Measurements from ENCODE around the gene TCP1. TPM values are rescaled to one million over a fixed set of nuclear protein-coding genes. Genes with fewer than 3 reads are reported as not detected.

The TCP1 gene
- total and polyA plus RNA-seq, 2 of the 8 experiments (the other 6 are each of a cell fraction or from before 2014, with no cell fraction given): 117 to 348 TPM

DNA sequence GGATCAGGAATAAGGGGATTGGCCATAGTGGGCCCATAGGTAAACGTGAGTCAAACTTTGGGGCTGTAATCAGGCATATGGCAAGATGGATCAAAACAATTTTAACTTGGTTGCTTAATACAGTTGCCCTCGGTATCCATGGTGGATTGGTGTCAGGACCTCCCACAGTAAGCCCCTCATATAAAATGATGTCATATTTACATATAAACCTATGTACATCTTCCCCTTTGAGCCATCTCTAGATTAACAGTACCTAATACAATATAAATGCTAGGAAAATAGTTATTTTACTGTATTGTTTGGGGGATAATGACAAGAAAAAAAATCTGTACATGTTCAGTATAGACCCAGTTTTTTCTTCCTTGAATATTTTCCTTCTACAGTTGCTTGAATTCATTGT, 35.0 kb downstream of the TCP1 start:
- H3K23ac ChIP-seq (ENCODE audit: insufficient read length): no peak overlapping the region
- no peaks in the 10 kb centered on the region for H3K27me3 ChIP-seq (replicated peaks in 1 of 4; ENCODE audit: control insufficient read depth in 3 of 4, extremely low read depth in 1 of 4, insufficient read depth in 3 of 4, low read length in 3 of 4)
- H3K56ac ChIP-seq (replicated peaks; ENCODE audit: insufficient read length, low read depth, low read length): no peak overlapping the region
- DNase-seq (ENCODE audit: low read depth in 1 of 2, low spot score in 2 of 2): no peak
- 80% methylated on average over 2 of the region's 2 CpGs; no CpG with 5 or more reads in 1 of the 2 experiments for WGBS, 2 experiments (ENCODE audit: extremely low coverage in 1 of 2, insufficient coverage in 1 of 2, insufficient read length in 1 of 2, insufficient replicate concordance in 2 of 2, low coverage in 1 of 2, low lambda C conversion rate in 2 of 2, missing lambda C conversion rate in 1 of 2)
- no peak overlapping the region for H4K5ac ChIP-seq (ENCODE audit: insufficient read length, low read depth, low read length)
- no peak overlapping the region for H2BK15ac ChIP-seq (ENCODE audit: low read length)
- no peaks in the 10 kb centered on the region; a peak in 1 of 7 replicates for H3K4me1 ChIP-seq (replicated peaks in 1 of 4; ENCODE audit: control insufficient read depth in 3 of 4, insufficient read depth in 4 of 4, low read length in 3 of 4)
- H4K20me1 ChIP-seq (replicated peaks in 1 of 2; ENCODE audit: control insufficient read depth in 1 of 2, insufficient read depth in 2 of 2, low read length in 2 of 2): peaks cover 4 to 10% of the 10 kb centered on the region in 2 experiments
- H3K4me3 ChIP-seq (ENCODE audit: extremely low read depth in 1 of 4, insufficient read depth in 2 of 4, low read depth in 3 of 4, low read length in 4 of 4): no peak overlapping the region
- H2BK12ac ChIP-seq (ENCODE audit: low read depth, low read length): no peak overlapping the region
- no peak overlapping the region for H3K9ac ChIP-seq (replicated peaks in 1 of 4; ENCODE audit: extremely low read depth in 1 of 4, low read depth in 3 of 4, low read length in 3 of 4)
- H4K8ac ChIP-seq (ENCODE audit: extremely low read depth, insufficient read depth, low read length): no peak overlapping the region
- no peak overlapping the region for H4K91ac ChIP-seq (replicated peaks; ENCODE audit: insufficient read length, low read length)
- no peak overlapping the region for H2BK5ac ChIP-seq (ENCODE audit: low read depth, low read length)
- H3K4me2 ChIP-seq (ENCODE audit: insufficient read depth in 1 of 2, low read depth in 2 of 2, low read length in 2 of 2): no peak overlapping the region
- no peaks in the 10 kb centered on the region for H3K23me2 ChIP-seq (ENCODE audit: low read depth, low read length)
- no peaks in the 10 kb centered on the region; the same call in 1 of the 2 replicates for H3K79me1 ChIP-seq (ENCODE audit: low read depth, low read length)
- H2BK20ac ChIP-seq (ENCODE audit: low read length): no peak overlapping the region
- CTCF ChIA-PET (ENCODE audit: partially characterized antibody): no interaction called here
- no peak overlapping the region for H2BK120ac ChIP-seq (replicated peaks; ENCODE audit: low read depth, low read length)
- no peak overlapping the region for H3K14ac ChIP-seq (ENCODE audit: insufficient read length)
- no peak overlapping the region for H2AFZ ChIP-seq (ENCODE audit: low read length)
- H3K4ac ChIP-seq (replicated peaks; ENCODE audit: insufficient read length, low read depth, low read length): no peak overlapping the region
- H3K36me3 ChIP-seq (ENCODE audit: control insufficient read depth in 2 of 4, insufficient read depth in 4 of 4, low read length in 3 of 4): peaks cover 19 to 82% (median 57%) of the 10 kb centered on the region in 4 experiments
- FAIRE-seq: no peak
- no peak overlapping the region for H2AK5ac ChIP-seq (ENCODE audit: low read depth, low read length)
- no peak overlapping the region for H3K18ac ChIP-seq (ENCODE audit: extremely low read depth, low read length)
- H3K79me2 ChIP-seq (ENCODE audit: control insufficient read depth in 1 of 2, insufficient read depth in 2 of 2, low read length in 2 of 2): peaks cover 0 to 7% of the 10 kb centered on the region in 2 experiments; a peak in 2 of 4 replicates
- H3K9me3 ChIP-seq (ENCODE audit: insufficient read depth in 2 of 2, low read depth in 1 of 2, low read length in 1 of 2): no peaks in the 10 kb centered on the region
- no peak for TF ChIP-seq CHD1 (IDR thresholded peaks at IDR 0.05; ENCODE audit: low read depth, low read length)
- no peak overlapping the region for H3K27ac ChIP-seq (ENCODE audit: low read depth, low read length)
- POLR2A ChIA-PET (ENCODE audit: partially characterized antibody): interaction anchor here (1.0 to 1.2 kb wide), 2 partner anchors 22 to 39 kb away, joined by 3 read pairs; no protein-coding TSS in a partner anchor
